Upper lobe of left lung (tissue), 4 donors: Measurements from ENCODE around the gene MAP2K5.

Experiments used
- CTCF ChIP-seq, 6 experiments: fragments of 450-650 bp in 4 of 6; fragments of 200-600 bp in 2 of 6; sonication (generic) in 2 of 6; IDR thresholded peaks; one replicate each; pipeline ENCODE4 v1.5.1; 2016 to 2019; ENCODE audit warnings: antibody characterized with exemption in 6 of 6
- POLR2A ChIP-seq, 4 donors: fragments of 450-650 bp; IDR thresholded peaks; one replicate each; pipeline ENCODE4 v1.5.1; 2016 to 2017; ENCODE audit warnings: antibody characterized with exemption in 4 of 4, mild to moderate bottlenecking in 2 of 4

- TF ChIP-seq CTCF (IDR thresholded peaks at IDR 0.05) (no peak), POLR2A (IDR thresholded peaks at IDR 0.05) (no peak)
Observed at GRCh38 chr15:67777071-67777470, 234.6 kb downstream of the MAP2K5 start.
